Measurements from ENCODE around the gene CENPL. TPM values are rescaled to one million over a fixed set of nuclear protein-coding genes. Genes with fewer than 3 reads are reported as not detected.

CENPL gene
- total and polyA plus RNA-seq, 2 of the 8 experiments (the other 6 are each of a cell fraction or from before 2014, with no cell fraction given) = 6.6 to 16.0 TPM

DNA sequence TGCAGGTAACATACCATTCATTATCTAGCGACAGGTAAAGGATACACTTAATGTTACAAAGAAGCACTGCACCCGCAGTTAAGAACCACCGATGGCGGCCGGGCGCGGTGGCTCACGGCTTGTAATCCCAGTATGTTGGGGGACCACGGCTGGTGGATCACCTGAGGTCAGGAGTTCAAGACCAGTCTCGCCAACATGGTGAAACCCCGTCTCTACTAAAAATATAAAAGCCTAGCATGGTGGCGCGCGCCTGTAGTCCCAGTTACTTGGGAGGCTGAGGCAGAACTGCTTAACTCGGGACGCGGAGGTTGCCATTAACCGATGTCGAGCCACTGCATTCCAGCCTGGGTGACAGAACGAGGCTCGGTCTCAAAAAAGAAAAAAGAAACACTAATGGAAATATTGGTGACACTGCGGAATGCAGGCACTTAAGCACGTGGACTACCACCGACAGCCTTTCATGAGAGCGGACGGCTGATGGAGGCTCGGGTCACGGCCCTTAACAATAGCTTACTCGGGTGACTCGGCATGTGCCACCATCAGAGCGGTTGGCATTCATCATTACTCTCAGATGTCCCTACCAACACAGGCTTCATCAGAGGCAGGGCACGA lies 42.6 kb upstream of the CENPL start:
- H3K4me1 ChIP-seq (replicated peaks in 1 of 4; ENCODE audit: control insufficient read depth in 3 of 4, insufficient read depth in 4 of 4, low read length in 3 of 4) = peaks cover 2 to 10% (median 4%) of the 10 kb centered on the region in 4 experiments; a peak in 5 of 7 replicates
- peak overlapping the region; percentile 92 for H3K27ac ChIP-seq (ENCODE audit: low read depth, low read length)
- peak overlapping the region; percentile 80 for H4K5ac ChIP-seq (ENCODE audit: insufficient read length, low read depth, low read length)
- peak overlapping the region; percentile 98 for H2BK5ac ChIP-seq (ENCODE audit: low read depth, low read length)
- peak overlapping the region; percentile 98; the same call in 1 of the 2 replicates for H2AK5ac ChIP-seq (ENCODE audit: low read depth, low read length)
- peaks cover 7 to 11% of the 10 kb centered on the region in 2 experiments for H4K20me1 ChIP-seq (replicated peaks in 1 of 2; ENCODE audit: control insufficient read depth in 1 of 2, insufficient read depth in 2 of 2, low read length in 2 of 2)
- peak overlapping the region; percentile 97 to 99 (median 97) for H3K9ac ChIP-seq (replicated peaks in 1 of 4; ENCODE audit: extremely low read depth in 1 of 4, low read depth in 3 of 4, low read length in 3 of 4)
- H3K23me2 ChIP-seq (ENCODE audit: low read depth, low read length) = peaks cover 3% of the 10 kb centered on the region
- peak overlapping the region; percentile 79 for H3K4ac ChIP-seq (replicated peaks; ENCODE audit: insufficient read length, low read depth, low read length)
- no peak overlapping the region for H2AFZ ChIP-seq (ENCODE audit: low read length)
- H2BK120ac ChIP-seq (replicated peaks; ENCODE audit: low read depth, low read length) = peak overlapping the region; percentile 58
- no peak overlapping the region for H3K14ac ChIP-seq (ENCODE audit: insufficient read length)
- peak overlapping the region; percentile 90 to 100 (median 92) for H3K4me3 ChIP-seq (ENCODE audit: extremely low read depth in 1 of 4, insufficient read depth in 2 of 4, low read depth in 3 of 4, low read length in 4 of 4)
- peaks cover 29 to 59% (median 44%) of the 10 kb centered on the region in 4 experiments for H3K36me3 ChIP-seq (ENCODE audit: control insufficient read depth in 2 of 4, insufficient read depth in 4 of 4, low read length in 3 of 4)
- no peaks in the 10 kb centered on the region for H3K9me3 ChIP-seq (ENCODE audit: insufficient read depth in 2 of 2, low read depth in 1 of 2, low read length in 1 of 2)
- H4K8ac ChIP-seq (ENCODE audit: extremely low read depth, insufficient read depth, low read length) = peak overlapping the region; percentile 96
- POLR2A ChIA-PET (ENCODE audit: partially characterized antibody) = interaction anchor here (0.6 to 13.3 kb wide), 54 partner anchors 10 to 466 kb away, joined by 3 to 475 read pairs (median 6); partner anchors contain the start of genes CENPL, DARS2, KLHL20 and PRDX6
- H2BK15ac ChIP-seq (ENCODE audit: low read length) = no peak overlapping the region
- H3K4me2 ChIP-seq (ENCODE audit: insufficient read depth in 1 of 2, low read depth in 2 of 2, low read length in 2 of 2) = peak overlapping the region; percentile 68 to 95
- H2BK20ac ChIP-seq (ENCODE audit: low read length) = no peak overlapping the region
- H3K27me3 ChIP-seq (replicated peaks in 1 of 4; ENCODE audit: control insufficient read depth in 3 of 4, extremely low read depth in 1 of 4, insufficient read depth in 3 of 4, low read length in 3 of 4) = no peaks in the 10 kb centered on the region
- H3K56ac ChIP-seq (replicated peaks; ENCODE audit: insufficient read length, low read depth, low read length) = peak overlapping the region; percentile 78
- WGBS, 2 experiments (ENCODE audit: extremely low coverage in 1 of 2, insufficient coverage in 1 of 2, insufficient read length in 1 of 2, insufficient replicate concordance in 2 of 2, low coverage in 1 of 2, low lambda C conversion rate in 2 of 2, missing lambda C conversion rate in 1 of 2) = 1% methylated on average over 32 of the region's 32 CpGs; no CpG with 5 or more reads in 1 of the 2 experiments
- DNase-seq (ENCODE audit: low read depth in 1 of 2, low spot score in 2 of 2) (no peak), FAIRE-seq (no peak)
- H3K18ac ChIP-seq (ENCODE audit: extremely low read depth, low read length) = peak overlapping the region; percentile 76
- H3K23ac ChIP-seq (ENCODE audit: insufficient read length) = no peak overlapping the region
- peaks cover 0 to 52% of the 10 kb centered on the region in 2 experiments; a peak in 3 of 4 replicates for H3K79me2 ChIP-seq (ENCODE audit: control insufficient read depth in 1 of 2, insufficient read depth in 2 of 2, low read length in 2 of 2)
- H3K79me1 ChIP-seq (ENCODE audit: low read depth, low read length) = no peaks in the 10 kb centered on the region; the same call in 1 of the 2 replicates
- CTCF ChIA-PET (ENCODE audit: partially characterized antibody) = no interaction called here
- peak overlapping the region; percentile 86 for H4K91ac ChIP-seq (replicated peaks; ENCODE audit: insufficient read length, low read length)
- H2BK12ac ChIP-seq (ENCODE audit: low read depth, low read length) = peak overlapping the region; percentile 70; the same call in 1 of the 2 replicates
- TF ChIP-seq SAP30 (IDR thresholded peaks at IDR 0.05; ENCODE audit: insufficient read depth, insufficient replicate concordance, low read length) (peak; percentile 62), RNF2 (IDR thresholded peaks at IDR 0.05; ENCODE audit: borderline replicate concordance, low read depth, low read length, missing control alignments, poor library complexity, severe bottlenecking) (no peak), BRCA1 (IDR thresholded peaks at IDR 0.05; ENCODE audit: low read depth, low read length) (no peak), TEAD4 (IDR thresholded peaks at IDR 0.05; ENCODE audit: low read depth, low read length) (0 out of 2 replicates have a peak, but pooled peaks have one; percentile 36), MAFK (IDR thresholded peaks at IDR 0.05; ENCODE audit: low read depth, low read length) (no peak), JUND (IDR thresholded peaks at IDR 0.05; ENCODE audit: low read length) (no peak), FOSL1 (IDR thresholded peaks at IDR 0.05; ENCODE audit: insufficient read depth, low read depth, low read length) (no peak), SUZ12 (IDR thresholded peaks at IDR 0.05; ENCODE audit: low read length) (no peak), SP2 (IDR thresholded peaks at IDR 0.05; ENCODE audit: low read length) (no peak), RBBP5 (IDR thresholded peaks at IDR 0.05; ENCODE audit: borderline replicate concordance, low read depth, low read length) (no peak)
- TF ChIP-seq, protein P1, sequence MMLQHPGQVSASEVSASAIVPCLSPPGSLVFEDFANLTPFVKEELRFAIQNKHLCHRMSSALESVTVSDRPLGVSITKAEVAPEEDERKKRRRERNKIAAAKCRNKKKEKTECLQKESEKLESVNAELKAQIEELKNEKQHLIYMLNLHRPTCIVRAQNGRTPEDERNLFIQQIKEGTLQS (IDR thresholded peaks at IDR 0.05; ENCODE audit: insufficient read depth, low read depth, low read length) = no peak
